IPS-20b (cell line): ENCODE results near the gene ATG2B.

Experiments used
- H3K27ac ChIP-seq: one replicate; pipeline ENCODE4 v1.5.1; 2013; ENCODE audit warnings: low read length
- H3K27me3 ChIP-seq: 2 replicates; pipeline ENCODE4 v1.6.1; 2013; ENCODE audit warnings: mild to moderate bottlenecking, low read length, inconsistent platforms; ENCODE audit not compliant: insufficient read depth
- H3K36me3 ChIP-seq: 2 replicates; pipeline ENCODE4 v1.6.1; 2013; ENCODE audit warnings: low read depth, mild to moderate bottlenecking, inconsistent platforms, low read length, moderate library complexity; ENCODE audit not compliant: insufficient read depth
- H3K4me1 ChIP-seq: 2 replicates; pipeline ENCODE4 v1.6.1; 2013; ENCODE audit warnings: mild to moderate bottlenecking, control low read depth, inconsistent platforms, low read length, moderate library complexity; ENCODE audit not compliant: insufficient read depth
- H3K4me3 ChIP-seq: 2 replicates; pipeline ENCODE4 v1.5.1; 2013; ENCODE audit warnings: mild to moderate bottlenecking, low read length, inconsistent platforms
- H3K9ac ChIP-seq: 2 replicates; pipeline ENCODE4 v1.6.1; 2013; ENCODE audit warnings: low read depth, mild to moderate bottlenecking, inconsistent platforms, low read length, moderate library complexity
- H3K9me3 ChIP-seq: 2 replicates; pipeline ENCODE4 v1.6.1; 2013; ENCODE audit warnings: mild to moderate bottlenecking, low read depth, low read length, inconsistent platforms; ENCODE audit not compliant: insufficient read depth

ATG2B gene

DNA sequence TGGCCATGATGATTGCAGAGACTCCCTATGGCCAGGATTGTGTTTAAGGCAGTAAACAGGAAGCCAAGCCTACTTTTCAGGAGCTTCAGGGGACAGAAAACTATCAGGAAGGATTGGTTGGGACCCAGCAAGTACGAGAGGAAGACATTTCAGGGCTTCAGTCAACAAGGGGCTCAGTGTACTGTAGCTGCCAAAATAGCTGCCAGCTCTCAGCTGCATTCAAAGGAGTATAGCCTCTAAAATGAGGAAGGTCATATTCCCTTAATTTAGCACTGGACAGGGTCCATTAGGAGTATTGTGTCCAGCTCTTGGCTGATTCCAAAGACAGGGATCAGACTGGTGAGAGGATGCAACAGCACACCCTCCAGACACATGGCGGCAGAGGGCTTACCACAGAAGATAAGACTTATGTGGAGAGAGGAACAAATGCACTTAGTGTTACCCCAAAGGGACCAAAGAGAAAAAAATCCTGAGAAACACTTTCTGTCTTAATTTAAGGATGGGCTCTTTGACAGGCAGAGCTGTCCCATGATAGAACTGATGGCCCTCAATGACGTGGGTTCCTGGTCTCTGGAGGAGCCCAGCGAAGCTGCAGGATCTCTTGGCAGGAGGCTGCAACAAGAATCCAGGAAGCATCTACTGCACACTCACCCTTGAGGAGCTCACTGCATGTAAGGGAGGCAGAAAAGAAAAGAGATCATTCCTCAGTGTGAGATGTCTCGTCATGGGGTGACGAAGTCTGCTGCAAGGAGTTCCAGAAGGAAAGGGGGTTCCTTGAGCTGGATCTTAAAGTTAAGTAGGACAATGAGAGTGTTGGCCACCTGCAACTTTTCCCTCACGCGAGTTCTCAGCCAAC lies 92.3 kb downstream of the ATG2B start:
- no peaks in the 10 kb centered on the region for H3K27me3 ChIP-seq
- H3K9me3 ChIP-seq, result peaks cover 4% of the 10 kb centered on the region; the same call in 1 of the 2 replicates
- no peaks in the 10 kb centered on the region for H3K4me1 ChIP-seq
- no peak overlapping the region for H3K9ac ChIP-seq
- no peak overlapping the region for H3K27ac ChIP-seq
- no peak overlapping the region for H3K4me3 ChIP-seq
- no peaks in the 10 kb centered on the region for H3K36me3 ChIP-seq

DNA sequence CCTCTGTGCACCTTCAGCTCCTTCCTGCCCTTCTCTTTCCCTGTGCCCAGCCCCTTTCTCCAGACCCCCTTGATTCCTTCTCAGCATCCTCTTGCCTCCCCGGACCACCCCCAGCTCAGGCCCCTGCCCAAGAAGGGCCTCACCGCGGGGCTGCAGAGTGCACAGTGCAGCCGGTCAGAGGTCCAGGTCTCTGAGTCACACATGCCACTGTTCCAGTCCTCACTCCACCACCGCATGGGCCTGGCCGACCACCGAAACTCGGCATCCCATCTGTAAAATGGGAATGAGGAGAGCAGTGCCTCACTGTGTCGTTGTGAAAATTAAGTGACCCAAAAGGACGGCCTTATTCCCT lies 93.8 kb downstream of the ATG2B start:
- Histone ChIP-seq H3K4me1 (no peaks in the 10 kb centered on the region), H3K9ac (no peak overlapping the region), H3K36me3 (no peaks in the 10 kb centered on the region), H3K27me3 (no peaks in the 10 kb centered on the region), H3K9me3 (peaks cover 4% of the 10 kb centered on the region; the same call in 1 of the 2 replicates), H3K4me3 (no peak overlapping the region), H3K27ac (no peak overlapping the region)

DNA sequence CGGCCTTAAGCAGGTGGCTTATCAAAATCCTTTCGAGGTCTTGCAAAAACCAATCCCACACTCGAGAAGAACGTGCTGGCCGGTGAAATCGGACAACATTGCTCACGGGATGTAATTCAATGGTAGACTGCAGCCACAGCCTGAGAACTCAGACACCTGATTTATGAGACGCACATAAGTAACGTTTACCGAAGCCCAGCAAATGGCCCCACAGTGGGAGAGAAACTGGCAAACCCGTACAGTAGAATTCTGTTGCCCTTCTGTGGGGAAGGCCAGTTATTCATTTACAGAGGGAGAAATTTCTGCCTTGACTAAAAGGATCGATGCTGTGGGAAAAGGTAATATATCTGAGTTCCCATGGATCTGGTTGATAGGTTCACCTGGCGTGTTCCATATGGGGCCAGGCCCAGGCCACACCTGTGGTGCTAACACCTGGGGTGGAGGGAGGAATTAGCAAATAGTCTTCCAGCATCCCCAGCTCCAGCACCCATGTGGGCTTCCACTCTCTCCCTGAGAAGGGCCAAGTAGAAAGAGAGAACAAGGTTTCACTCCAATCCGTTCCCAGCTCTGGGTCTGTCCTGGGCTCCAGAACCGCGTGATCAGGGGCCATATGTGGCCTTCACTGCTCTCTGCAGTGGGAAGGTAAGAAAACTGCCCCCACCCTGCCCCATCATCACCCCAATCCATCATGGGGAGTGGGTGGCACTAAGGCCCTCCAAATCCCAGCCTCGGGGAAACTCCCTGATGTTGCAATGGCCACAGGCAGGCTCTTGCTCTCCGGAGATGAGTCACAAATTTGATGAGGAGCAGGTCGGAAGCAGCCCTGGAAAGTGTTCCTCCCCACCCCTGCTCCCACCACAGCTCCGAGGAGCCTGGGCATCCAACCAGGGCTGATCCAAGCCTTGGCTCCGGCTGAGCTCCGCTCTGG lies 94.4 kb downstream of the ATG2B start:
- no peaks in the 10 kb centered on the region for H3K27me3 ChIP-seq
- H3K4me3 ChIP-seq, result no peak overlapping the region
- no peaks in the 10 kb centered on the region for H3K36me3 ChIP-seq
- no peaks in the 10 kb centered on the region for H3K4me1 ChIP-seq
- no peak overlapping the region for H3K27ac ChIP-seq
- H3K9me3 ChIP-seq, result peaks cover 4% of the 10 kb centered on the region; the same call in 1 of the 2 replicates
- H3K9ac ChIP-seq, result no peak overlapping the region

DNA sequence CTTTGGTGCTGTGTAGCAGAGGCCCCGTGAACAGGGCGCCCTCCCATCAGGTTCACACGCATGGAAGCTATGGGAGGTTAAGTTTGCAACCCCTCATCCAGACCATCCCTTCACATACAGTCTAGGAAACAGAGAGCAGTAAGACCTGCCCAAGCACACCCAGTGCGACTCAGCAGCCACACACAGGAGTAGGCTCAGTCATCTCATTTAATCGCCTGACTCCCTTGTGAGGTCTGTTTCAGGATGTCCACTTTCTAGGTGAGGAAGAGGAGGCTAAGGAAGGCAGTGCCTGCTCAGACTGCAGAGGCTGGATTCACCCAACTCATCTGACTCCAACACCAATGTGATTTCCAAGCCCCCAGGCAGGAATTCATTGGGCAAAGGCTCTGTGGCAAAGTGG lies 95.2 kb downstream of the ATG2B start:
- no peak overlapping the region for H3K9ac ChIP-seq
- no peak overlapping the region for H3K4me3 ChIP-seq
- H3K9me3 ChIP-seq, result peaks cover 4% of the 10 kb centered on the region; the same call in 1 of the 2 replicates
- H3K27ac ChIP-seq, result no peak overlapping the region
- H3K36me3 ChIP-seq, result no peaks in the 10 kb centered on the region
- H3K4me1 ChIP-seq, result no peaks in the 10 kb centered on the region
- H3K27me3 ChIP-seq, result no peaks in the 10 kb centered on the region

DNA sequence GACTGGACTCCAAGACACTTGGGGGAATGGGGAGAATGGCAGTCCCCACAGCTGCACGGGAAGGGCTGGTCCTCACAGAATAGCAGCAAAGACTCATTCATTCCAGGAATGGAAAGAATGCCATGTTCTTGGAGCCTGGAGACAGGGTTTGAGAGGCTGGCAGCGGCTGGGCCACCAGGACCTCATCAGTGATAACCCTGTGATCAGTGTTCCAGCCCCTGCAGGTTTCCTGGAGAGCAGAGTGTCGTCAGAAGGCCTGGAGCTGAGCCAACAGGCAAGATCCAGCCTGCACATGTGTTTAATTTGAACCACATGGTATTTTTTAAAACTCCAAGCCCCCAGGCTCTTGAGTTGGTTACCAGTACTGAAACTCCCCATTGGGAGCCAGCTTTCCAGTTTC lies 95.8 kb downstream of the ATG2B start:
- Histone ChIP-seq H3K9ac (no peak overlapping the region), H3K4me3 (no peak overlapping the region), H3K36me3 (no peaks in the 10 kb centered on the region), H3K27ac (no peak overlapping the region), H3K9me3 (no peaks in the 10 kb centered on the region), H3K4me1 (no peaks in the 10 kb centered on the region), H3K27me3 (no peaks in the 10 kb centered on the region)

DNA sequence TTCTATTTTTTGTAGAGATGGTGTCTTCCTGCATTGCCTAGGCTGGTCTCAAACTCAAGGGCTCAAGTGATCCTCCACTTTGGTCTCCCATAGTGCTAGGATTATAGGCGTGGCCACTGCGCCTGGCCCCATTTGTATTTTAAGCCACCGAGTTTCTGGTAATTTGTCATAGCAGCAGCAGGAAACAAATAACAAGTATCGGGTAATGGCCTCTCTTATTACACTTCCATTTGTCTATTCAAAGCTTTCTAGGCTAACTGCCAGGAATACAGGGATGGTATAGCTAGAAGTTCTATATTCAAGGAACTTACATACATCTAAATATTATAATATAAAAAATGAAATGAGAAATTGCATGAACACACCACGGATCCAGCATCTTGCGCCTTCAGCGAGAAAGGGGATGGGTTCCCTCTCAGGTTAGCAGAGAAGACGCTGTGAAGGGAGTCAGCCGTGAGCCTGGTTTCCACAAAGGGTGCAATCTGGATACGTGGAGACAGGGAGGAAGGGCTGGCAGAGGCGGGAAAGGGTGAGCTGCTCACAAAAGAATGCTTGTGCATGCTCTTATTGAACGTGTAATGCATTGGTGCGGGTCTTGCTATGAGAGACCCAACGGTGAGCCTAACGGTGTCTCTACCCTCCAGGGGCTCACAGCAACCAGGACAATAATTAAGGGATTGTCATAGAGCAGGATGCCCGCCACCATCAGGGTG lies 97.6 kb downstream of the ATG2B start:
- no peaks in the 10 kb centered on the region for H3K4me1 ChIP-seq
- H3K27ac ChIP-seq, result no peak overlapping the region
- H3K9me3 ChIP-seq, result no peaks in the 10 kb centered on the region
- no peak overlapping the region for H3K4me3 ChIP-seq
- H3K9ac ChIP-seq, result no peak overlapping the region
- no peaks in the 10 kb centered on the region for H3K27me3 ChIP-seq
- no peaks in the 10 kb centered on the region for H3K36me3 ChIP-seq

DNA sequence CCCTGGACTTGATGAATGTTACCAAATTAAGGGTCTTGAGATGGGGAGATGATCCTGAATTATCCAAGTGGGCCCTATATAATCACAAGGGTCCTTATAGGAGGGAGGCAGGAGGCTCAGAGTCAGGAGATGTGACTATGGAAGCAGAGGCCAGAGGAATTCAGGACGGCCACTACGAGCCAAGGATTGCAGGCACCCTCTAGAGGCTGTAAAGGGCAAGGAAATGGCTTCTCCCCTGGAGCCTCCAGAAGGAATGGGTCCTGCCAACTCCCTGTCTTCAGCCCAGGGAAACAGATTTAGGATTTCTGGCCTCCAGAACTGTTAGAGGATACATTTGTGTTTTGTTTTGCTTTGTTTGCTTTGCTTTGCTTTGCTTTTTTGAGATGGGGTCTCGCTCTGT lies 98.3 kb downstream of the ATG2B start:
- Histone ChIP-seq H3K36me3 (no peaks in the 10 kb centered on the region), H3K9me3 (no peaks in the 10 kb centered on the region), H3K27ac (no peak overlapping the region), H3K27me3 (no peaks in the 10 kb centered on the region), H3K9ac (no peak overlapping the region), H3K4me3 (no peak overlapping the region), H3K4me1 (no peaks in the 10 kb centered on the region)

DNA sequence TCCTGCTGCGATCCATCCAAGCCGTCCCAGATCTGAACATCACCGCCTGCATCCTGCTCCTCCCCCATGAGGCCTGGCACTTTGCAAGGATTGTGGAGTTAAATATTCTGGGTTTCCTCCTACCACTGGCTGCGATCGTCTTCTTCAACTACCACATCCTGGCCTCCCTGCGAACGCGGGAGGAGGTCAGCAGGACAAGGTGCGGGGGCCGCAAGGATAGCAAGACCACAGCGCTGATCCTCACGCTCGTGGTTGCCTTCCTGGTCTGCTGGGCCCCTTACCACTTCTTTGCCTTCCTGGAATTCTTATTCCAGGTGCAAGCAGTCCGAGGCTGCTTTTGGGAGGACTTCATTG lies 99.0 kb downstream of the ATG2B start:
- Histone ChIP-seq H3K36me3 (no peaks in the 10 kb centered on the region), H3K4me1 (no peaks in the 10 kb centered on the region), H3K27ac (no peak overlapping the region), H3K9me3 (no peaks in the 10 kb centered on the region), H3K4me3 (no peak overlapping the region), H3K9ac (no peak overlapping the region), H3K27me3 (no peaks in the 10 kb centered on the region)

DNA sequence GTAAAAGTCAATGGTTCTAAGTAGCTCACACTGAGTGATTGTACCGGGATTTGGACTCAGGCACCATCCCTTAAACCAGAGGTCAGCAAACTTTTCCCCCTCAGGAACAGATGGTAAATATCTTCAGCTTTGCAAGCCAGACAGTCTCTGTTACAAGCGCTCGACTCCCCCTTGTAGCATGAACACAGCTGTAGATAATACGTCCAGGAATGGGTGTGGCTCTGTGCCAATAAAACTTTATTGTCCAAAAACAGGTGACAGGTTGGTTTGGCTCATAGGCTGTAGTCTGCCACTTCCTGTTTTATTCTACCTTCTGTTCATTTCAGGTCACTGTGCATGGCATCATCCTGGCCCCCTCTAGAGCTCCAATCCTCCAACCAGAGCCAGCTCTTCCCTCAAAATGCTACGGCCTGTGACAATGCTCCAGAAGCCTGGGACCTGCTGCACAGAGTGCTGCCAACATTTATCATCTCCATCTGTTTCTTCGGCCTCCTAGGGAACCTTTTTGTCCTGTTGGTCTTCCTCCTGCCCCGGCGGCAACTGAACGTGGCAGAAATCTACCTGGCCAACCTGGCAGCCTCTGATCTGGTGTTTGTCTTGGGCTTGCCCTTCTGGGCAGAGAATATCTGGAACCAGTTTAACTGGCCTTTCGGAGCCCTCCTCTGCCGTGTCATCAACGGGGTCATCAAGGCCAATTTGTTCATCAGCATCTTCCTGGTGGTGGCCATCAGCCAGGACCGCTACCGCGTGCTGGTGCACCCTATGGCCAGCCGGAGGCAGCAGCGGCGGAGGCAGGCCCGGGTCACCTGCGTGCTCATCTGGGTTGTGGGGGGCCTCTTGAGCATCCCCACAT lies 99.6 kb downstream of the ATG2B start:
- no peaks in the 10 kb centered on the region for H3K4me1 ChIP-seq
- no peaks in the 10 kb centered on the region for H3K27me3 ChIP-seq
- no peaks in the 10 kb centered on the region for H3K36me3 ChIP-seq
- H3K4me3 ChIP-seq, result no peak overlapping the region
- no peak overlapping the region for H3K27ac ChIP-seq
- no peak overlapping the region for H3K9ac ChIP-seq
- H3K9me3 ChIP-seq, result no peaks in the 10 kb centered on the region

DNA sequence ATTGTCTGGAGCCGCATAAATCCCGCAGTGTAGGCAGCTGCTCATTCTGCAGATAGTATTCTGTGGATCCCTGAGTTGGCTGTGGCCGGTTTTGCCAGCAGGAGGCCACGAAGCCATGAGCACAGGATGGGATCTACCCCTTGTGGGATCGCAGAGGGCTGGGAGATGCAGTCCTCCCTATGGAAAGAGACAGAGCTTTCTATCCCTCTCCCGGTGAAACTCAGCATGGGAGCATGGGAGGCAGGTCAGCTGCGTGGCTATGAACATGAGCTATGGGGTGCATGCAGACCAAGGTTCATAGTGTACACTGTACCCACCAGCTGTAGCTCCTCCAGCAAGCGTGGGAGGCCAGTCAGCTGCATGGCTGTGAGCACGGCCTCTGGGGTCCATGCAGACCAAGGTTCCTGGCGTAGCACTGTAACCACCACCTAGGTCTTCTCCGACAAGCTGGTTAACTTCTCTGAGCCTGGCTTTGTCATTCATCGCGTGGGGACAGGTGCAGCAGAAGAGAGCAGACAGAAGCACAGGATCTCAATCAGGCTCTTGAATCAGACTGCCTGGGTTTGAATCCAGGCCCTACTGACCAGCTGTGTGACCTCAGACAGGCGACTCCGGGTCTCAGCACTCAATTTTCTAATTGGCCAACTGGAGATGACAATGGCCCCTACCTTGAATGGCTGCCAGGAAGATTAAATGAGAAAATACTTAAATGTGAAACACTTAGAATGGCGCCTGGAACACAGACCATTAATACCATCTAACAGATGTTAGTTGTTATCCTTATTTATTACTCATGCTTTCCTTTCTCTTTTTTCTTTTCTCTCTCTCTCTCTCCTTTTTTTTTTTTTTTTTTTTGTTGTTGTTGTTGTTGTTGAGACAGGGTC lies 101.1 kb downstream of the ATG2B start:
- Histone ChIP-seq H3K36me3 (no peaks in the 10 kb centered on the region), H3K9me3 (no peaks in the 10 kb centered on the region), H3K4me3 (no peak overlapping the region), H3K4me1 (no peaks in the 10 kb centered on the region), H3K27me3 (no peaks in the 10 kb centered on the region), H3K27ac (no peak overlapping the region), H3K9ac (no peak overlapping the region)
